NCI-H1417 treated with DMSO at 0.1 percent for 48 hours (cell line): Measurements from ENCODE around the gene R3HDM4.

Source experiments
- DNase-seq: peaks from one replicate; lab custom pipeline; 2025; lab: John Stamatoyannopoulos, UW

Gene R3HDM4

GRCh38 chr19:947090-947706 lies 34.2 kb upstream of the R3HDM4 start:
- DNase-seq = no peak

- DNase-seq = no peak
Observed at GRCh38 chr19:945401-946252, 32.6 kb upstream of the R3HDM4 start.

DNA sequence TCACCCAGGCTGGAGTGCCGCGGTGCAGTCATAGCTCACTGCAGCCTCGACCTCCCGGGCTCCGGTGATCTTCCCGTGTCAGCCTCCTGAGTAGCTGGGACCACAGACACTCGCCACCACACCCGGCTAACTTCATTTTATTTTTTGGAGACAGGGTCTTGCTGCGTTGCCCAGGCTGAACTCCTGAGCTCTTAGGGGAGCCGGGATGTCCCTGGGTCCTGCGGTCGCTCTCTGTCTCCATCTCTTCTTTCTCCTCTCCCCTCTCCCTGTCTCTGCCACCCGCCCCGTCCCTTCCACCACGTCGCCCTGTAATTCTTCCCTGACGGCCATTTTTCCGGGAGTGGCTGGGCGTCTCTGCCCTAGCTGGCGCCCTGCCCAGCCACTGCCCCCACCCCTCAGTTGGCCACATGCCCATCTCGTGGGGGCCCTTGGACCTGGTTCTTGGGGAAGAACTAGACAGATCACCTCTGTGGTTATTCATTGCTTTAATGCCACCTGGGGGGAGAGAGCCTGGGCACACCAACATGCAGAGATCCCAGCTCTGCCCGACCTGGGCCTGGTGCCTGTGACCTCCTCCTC lies 31.7 kb upstream of the R3HDM4 start:
- no peak for DNase-seq

- no peak for DNase-seq
Observed at GRCh38 chr19:944171-944567, 31.1 kb upstream of the R3HDM4 start.

- DNase-seq = no peak
Observed at GRCh38 chr19:943551-944170, 30.6 kb upstream of the R3HDM4 start.

GRCh38 chr19:942133-942645 lies 29.2 kb upstream of the R3HDM4 start:
- no peak for DNase-seq

DNA sequence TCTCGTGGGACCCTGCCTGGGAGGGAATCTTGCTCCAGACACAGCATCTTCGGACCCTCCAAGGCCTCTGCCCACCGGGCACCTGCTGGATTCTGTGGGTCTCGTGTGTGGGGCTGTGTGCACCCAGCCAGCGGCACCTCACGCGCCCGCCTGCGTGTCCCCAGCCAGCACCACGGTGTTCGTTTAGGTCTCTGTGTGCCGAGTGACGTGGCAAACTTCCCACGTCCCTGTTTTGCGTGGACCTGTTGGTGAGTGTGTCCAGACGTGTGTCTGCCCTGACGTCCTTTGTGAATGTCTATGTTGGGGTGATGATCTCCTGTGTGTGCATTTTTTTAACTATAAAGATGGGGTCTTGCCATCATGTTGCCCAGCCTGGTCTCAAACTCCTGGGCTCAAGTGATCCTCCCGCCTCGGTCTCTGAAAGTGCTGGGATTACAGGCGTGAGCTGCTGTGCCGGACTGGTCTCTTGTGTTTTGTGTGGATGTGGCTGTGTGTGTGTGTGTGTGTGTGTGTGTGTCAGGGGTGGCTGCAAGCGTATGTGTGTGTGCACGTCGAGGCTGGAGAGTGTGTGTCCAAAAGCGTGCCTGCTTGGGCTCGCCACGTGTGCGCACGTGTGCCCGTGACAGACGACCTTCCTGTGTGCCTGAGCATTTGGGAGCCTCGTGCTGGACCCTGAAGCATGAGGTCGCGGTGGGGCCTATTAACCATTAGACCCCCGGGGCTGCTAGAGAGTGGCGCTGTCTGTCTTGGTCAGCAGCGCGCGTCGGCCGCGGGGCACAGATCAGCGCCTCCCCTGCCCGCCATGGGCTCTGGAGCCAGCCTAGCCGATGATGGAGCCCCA lies 28.5 kb upstream of the R3HDM4 start:
- DNase-seq = no peak

- DNase-seq = no peak
Observed at GRCh38 chr19:940591-941291, 27.7 kb upstream of the R3HDM4 start.

DNA sequence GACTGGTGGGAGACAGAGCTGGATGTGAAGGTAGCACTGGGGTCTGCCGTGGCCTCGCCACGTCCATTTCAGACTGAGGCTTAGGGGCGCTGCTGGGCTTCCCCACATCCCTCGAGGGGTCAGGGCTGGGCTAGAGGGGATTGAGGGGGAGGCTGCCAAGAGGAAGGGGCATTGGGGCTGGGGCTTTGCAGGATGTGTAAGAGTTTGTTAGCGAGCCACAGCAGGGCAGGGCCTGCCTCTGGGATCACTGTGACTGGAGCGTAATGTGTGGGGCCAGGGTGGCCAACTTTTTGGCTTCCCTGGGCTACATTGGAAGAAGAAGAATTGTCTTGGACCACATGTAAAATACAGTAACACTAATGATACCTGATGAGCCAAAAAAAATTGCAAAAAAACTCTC lies 26.9 kb upstream of the R3HDM4 start:
- DNase-seq = no peak

DNA sequence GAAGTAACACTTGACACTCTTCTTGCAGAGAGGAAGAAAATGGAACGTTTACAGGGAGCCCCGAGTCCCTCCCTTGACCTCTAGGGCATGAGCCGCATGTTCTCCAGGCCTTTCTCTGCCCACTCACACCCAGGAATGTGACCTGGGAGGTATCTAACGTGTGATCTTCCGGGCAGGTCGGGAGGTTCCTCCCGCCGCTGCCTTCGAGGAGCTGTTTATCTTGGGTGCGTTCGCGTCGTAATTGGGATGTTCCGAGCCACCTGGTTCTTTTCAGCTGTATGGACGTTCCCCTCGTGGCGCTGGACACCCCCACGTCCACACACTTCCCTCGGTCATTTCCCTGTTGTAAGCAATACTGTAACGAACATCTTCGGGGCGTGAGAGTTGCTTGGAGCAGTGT lies 26.4 kb upstream of the R3HDM4 start:
- DNase-seq = no peak

- DNase-seq = no peak
Observed at GRCh38 chr19:938233-938923, 25.4 kb upstream of the R3HDM4 start.

DNA sequence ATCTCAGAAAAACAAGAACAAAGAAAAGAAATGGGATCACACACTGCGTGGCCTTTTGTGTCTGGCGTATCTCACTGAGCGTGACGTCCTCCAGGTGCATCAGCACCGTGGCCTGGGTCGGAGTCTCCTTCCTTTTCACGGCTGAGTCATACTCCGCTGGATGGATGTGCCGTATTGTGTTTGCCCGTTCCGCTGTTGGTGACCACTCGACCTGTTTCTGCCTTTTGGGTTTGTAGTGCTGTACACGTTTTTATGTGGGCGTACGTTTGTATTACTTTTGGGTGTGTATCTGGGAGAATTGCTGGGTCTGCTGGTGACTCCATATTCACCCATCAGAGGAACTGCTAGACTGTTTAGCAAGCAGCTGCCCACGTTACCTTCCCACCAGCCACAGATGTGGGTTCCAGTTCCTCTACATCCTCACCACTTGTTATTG lies 24.3 kb upstream of the R3HDM4 start:
- DNase-seq = no peak

DNA sequence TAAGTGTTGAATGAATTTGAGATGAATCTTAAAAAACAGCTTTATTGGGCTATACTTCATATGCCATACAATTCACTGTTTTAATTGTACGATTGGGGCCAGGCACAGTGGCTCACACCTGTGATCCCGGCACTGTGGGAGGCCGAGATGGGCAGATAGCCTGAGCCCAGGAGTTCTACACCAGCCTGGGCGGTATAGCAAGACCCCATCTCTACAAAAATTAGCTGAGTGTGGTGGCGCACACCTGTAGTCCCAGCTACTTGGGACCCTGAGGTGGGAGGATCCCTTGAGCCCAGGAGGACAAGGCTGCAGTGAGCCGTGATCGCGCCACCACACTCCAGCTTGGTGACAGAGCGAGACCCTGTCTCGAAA lies 23.1 kb upstream of the R3HDM4 start:
- DNase-seq = no peak

- no peak for DNase-seq
Observed at GRCh38 chr19:934865-935479, 22.0 kb upstream of the R3HDM4 start.

- DNase-seq = no peak
Observed at GRCh38 chr19:934197-934840, 21.3 kb upstream of the R3HDM4 start.

GRCh38 chr19:933553-933882 lies 20.5 kb upstream of the R3HDM4 start:
- DNase-seq = no peak

DNA sequence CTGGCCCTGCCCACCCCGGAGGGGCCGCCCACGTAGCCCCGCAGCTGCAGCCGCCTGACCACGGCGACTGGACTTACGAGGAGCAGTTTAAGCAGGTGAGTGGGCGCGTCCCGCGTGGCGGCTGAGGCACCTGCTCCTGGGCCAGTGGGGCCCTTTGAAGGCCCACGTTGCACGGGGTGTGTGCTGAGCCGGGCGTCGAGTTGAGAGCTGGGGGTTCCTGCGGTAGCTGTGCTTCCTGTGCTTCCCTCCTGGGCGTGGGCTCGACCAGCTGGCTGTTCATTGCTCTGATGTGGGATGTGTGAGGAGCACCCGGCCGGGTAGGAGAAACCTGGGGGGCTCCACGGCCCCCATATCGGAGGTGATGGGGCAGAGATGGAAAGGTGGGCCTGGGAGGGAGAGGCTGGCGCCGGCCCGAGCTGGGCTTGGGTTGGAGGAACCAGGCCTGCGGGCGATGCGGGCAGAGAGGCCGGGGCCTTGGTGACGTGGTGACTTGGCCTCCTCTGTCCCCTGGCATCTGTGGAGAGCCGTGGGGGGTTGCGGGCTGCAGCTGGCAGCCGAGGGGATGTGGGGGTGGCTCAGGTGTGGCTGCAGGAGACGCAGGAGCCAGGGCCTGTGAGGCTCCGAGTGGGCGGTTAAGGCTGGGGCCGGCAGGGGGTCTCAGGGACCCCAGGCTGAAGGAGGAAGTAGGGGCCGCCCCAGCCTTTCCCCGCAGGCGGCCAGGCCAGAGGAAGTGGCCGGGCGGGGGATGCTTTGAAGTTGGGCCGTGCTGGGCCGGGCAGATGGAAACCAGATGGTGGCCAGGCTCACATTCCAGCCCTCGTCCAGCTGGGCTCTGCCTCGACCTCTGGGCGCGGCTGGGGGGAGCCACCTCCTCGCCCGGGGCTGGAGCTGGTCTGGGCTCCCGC lies 19.9 kb upstream of the R3HDM4 start:
- DNase-seq = no peak

DNA sequence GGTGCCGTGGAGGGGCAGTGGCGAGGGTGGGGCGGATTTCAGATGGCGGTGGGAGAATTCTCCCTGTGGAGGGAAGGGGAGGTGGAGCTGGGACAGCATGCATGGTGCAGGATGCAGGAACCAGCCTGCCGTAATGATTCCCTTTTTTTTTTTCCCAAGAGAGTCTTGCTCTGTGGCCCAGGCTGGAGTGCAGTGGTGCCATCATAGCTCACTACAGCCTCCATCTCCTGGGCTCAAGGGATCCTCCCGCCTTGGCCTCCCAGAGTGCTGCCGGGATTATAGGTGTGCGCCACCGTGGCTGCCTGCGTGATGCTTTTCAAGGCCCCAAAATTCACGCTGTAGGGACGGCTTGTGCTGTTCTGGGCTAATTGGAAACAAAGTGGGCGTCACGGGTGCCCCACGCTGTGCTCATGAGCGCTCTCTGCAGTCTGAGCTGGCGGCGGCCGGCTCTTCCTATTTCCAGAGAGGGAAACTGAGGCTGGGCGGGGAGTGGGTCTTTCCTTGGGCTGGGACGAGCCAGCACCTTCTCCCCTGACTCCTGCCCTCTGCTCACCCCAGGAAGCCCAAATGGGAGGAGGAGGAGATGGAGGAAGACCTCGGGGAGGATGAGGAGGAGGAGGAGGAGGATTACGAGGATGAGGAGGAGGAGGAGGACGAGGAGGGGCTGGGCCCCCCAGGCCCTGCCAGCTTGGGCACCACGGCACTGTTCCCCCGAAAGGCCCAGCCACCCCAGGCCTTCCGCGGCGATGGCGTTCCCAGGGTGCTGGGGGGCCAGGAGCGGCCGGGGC lies 19.0 kb upstream of the R3HDM4 start:
- no peak for DNase-seq
